IPS-15b (cell line): ENCODE results near the gene PTOV1.

ENCODE experiments used
- H3K27me3 ChIP-seq: one replicate; pipeline ENCODE4 v1.6.1; 2013; ENCODE audit warnings: low read length; ENCODE audit not compliant: control insufficient read depth, insufficient read depth
- H3K36me3 ChIP-seq: one replicate; pipeline ENCODE4 v1.6.1; 2013; ENCODE audit warnings: low read length; ENCODE audit not compliant: control insufficient read depth, insufficient read depth
- H3K4me1 ChIP-seq: one replicate; pipeline ENCODE4 v1.6.1; 2013; ENCODE audit warnings: mild to moderate bottlenecking, low read length; ENCODE audit not compliant: control insufficient read depth, insufficient read depth
- H3K4me3 ChIP-seq: one replicate; pipeline ENCODE4 v1.5.1; 2013; ENCODE audit warnings: low read depth, low read length
- H3K9ac ChIP-seq: one replicate; pipeline ENCODE4 v1.6.1; 2013; ENCODE audit warnings: low read depth, mild to moderate bottlenecking, low read length
- H3K9me3 ChIP-seq: one replicate; pipeline ENCODE4 v1.6.1; 2013; ENCODE audit warnings: mild to moderate bottlenecking, low read length; ENCODE audit not compliant: control insufficient read depth, insufficient read depth

Gene PTOV1

DNA sequence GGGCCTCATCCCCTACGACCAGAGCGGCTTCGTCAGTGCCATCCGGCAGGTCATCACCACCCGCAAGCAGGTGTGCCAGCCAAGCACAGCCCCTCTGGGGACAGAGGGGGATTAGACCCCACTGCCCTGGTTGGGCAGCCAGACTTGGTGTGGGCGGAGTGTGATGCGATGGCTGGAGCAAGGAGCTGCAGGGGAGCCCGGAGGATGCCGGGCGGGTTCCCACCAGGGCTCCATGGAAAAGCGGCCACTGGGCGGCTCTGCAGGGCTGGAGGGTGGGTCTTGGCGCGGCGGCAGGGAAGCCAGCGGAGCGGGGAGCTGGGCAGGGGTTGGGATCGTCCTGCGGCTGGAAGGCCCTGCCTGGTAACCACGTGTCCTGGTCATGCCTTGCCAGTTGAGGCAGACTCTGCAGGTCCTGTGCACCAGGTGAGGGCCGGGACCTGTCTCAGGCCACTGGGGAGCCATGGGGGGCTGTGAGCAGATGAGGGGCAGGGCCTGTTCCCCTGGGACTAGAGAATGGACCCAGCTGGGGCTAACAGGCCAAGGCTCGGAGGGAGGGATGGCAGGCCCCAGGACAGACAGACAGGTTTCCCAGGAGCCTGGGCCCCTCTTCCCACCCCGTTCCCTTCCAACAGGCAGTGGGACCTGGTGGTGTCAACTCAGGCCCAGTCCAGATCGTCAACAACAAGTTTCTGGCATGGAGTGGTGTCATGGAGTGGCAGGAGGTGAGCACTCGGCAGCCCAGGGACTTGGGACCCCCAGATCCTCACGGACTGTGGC lies 6.3 kb downstream of the PTOV1 start:
- Histone ChIP-seq H3K27me3 (no peaks in the 10 kb centered on the region), H3K9ac (no peak overlapping the region), H3K36me3 (peaks cover 65% of the 10 kb centered on the region), H3K4me3 (no peak overlapping the region), H3K4me1 (peaks cover 6% of the 10 kb centered on the region), H3K9me3 (no peaks in the 10 kb centered on the region)

DNA sequence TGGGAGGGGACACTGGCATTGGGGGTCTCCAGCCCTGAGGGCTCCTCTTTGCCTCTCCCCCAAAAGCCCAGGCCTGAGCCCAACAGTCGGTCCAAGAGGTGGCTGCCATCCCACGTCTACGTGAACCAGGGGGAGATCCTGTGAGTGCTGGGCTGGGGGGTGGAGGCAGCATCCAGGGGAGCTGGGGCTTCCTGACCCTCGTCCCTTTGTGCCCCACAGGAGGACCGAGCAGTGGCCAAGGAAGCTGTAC lies 6.8 kb downstream of the PTOV1 start:
- Histone ChIP-seq H3K36me3 (peaks cover 65% of the 10 kb centered on the region), H3K4me1 (peaks cover 4% of the 10 kb centered on the region), H3K27me3 (no peaks in the 10 kb centered on the region), H3K9me3 (no peaks in the 10 kb centered on the region), H3K9ac (no peak overlapping the region), H3K4me3 (no peak overlapping the region)

DNA sequence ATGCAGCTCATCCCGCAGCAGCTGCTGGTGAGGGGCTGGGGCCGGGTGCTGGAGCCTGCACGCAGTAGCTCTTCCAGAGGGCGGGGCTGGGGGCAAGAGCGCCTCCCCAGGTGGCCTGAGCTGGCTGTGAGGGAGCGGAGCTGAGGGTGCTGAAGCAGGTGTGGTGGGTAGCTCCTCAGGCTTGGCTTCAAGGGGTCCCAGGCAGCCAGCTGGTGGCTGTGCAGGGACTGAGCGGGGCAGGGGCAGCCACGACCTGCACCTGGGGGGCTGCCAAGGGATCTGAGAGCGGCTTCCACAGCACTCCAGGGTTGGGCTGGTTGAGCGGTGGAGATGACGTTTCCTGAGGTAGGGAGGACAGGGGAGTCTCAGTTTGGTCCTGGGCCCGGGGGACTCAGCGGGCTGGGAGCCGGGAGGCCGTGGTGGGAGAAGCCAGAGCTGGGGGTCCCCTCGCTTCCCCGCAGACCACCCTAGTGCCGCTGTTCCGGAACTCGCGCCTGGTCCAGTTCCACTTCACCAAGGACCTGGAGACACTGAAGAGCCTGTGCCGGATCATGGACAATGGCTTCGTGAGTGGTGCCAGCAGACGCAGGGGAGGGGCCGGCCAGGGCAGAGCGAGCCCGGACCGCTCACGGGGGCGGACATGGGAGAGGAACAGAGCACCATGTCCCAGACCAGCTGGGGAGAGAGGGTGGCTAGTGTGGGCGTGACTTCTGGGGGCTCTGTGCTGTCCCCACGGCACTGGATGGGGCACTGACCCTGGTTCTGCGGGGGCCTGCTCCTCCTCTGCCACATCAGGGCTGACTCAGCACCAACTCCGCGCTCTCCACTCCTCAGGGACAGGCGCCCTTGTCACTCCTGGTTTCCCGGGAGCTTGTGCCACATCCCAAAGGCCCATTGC lies 7.4 kb downstream of the PTOV1 start:
- peaks cover 69% of the 10 kb centered on the region for H3K36me3 ChIP-seq
- H3K4me1 ChIP-seq, result no peaks in the 10 kb centered on the region
- no peaks in the 10 kb centered on the region for H3K9me3 ChIP-seq
- no peaks in the 10 kb centered on the region for H3K27me3 ChIP-seq
- no peak overlapping the region for H3K4me3 ChIP-seq
- no peak overlapping the region for H3K9ac ChIP-seq

DNA sequence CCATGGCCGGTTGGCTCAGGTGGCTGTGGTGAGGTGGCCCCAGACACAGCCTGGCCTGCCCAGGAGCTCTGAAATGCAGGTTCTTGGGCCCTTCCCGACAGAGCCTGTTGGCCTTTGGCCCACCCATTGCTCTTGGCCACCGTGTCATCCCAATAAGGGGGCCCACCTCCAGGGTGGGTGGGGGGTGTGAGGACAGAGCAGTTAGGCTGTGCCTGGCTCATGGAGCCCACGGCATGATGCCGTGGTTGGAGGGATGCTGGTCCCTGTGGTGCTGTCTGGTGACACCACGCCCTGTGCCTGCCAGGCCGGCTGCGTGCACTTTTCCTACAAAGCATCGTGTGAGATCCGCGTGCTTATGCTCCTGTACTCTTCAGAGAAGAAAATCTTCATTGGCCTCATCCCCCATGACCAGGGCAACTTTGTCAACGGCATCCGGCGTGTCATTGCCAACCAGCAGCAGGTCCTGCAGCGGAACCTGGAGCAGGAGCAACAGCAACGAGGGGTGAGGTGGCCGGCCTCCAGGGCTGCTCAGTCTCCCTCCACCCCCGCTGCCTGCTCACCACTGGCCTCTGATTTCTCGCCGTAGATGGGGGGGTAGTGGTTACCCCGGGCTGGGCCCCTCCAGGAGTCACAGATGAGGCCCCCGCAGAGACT lies 8.8 kb downstream of the PTOV1 start:
- H3K4me3 ChIP-seq, result no peak overlapping the region
- H3K4me1 ChIP-seq, result peaks cover under 1% of the 10 kb centered on the region
- no peaks in the 10 kb centered on the region for H3K27me3 ChIP-seq
- H3K9me3 ChIP-seq, result no peaks in the 10 kb centered on the region
- no peak overlapping the region for H3K9ac ChIP-seq
- H3K36me3 ChIP-seq, result peaks cover 83% of the 10 kb centered on the region

DNA sequence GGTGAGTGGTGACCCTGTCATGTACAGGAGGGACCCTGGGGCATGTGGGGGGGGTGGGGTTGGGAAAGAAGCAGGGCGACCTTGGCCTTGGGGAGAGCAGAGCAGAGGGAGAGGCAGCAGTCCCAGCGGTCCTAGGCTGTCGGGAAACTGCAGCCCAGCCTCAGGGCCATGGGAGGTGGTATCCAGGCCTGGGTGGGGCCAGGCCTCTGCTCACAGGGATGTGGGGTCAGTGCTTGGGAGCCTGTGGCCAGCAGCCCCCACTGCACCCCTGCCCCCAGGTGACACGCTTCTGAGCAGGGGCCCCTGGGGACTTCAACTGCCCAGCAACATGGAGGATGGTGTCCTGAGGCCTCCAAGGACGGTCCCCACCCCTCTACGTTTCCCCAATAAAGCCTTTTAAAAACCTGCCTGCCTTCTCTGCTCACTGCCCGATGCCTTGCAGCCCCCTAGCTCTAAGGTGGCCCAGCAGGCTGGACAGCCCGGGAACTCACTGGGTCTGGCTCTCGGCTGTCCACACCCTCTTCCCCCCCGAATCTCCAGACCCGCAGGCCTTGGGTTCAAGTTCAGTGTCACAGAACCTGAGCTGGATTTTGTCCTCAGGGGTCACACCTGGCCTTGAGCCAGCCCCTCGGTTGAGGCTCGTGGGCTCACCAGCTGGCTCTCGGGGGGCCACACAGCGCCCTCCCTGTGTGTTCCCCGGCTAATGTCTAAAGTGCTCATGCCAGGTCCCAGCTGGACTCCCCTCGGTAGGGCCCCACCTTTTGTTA lies 9.6 kb downstream of the PTOV1 start:
- Histone ChIP-seq H3K36me3 (peaks cover 80% of the 10 kb centered on the region), H3K27me3 (no peaks in the 10 kb centered on the region), H3K9me3 (no peaks in the 10 kb centered on the region), H3K4me1 (peaks cover 4% of the 10 kb centered on the region), H3K9ac (peak overlapping the region; percentile 24), H3K4me3 (no peak overlapping the region)

GRCh38 chr19:49861107-49861506 lies 10.1 kb downstream of the PTOV1 start:
- H3K4me1 ChIP-seq, result peaks cover 4% of the 10 kb centered on the region
- peaks cover 75% of the 10 kb centered on the region for H3K36me3 ChIP-seq
- H3K4me3 ChIP-seq, result no peak overlapping the region
- H3K9me3 ChIP-seq, result no peaks in the 10 kb centered on the region
- H3K27me3 ChIP-seq, result no peaks in the 10 kb centered on the region
- H3K9ac ChIP-seq, result no peak overlapping the region

GRCh38 chr19:49861541-49862378 lies 10.8 kb downstream of the PTOV1 start:
- H3K36me3 ChIP-seq, result peaks cover 70% of the 10 kb centered on the region

DNA sequence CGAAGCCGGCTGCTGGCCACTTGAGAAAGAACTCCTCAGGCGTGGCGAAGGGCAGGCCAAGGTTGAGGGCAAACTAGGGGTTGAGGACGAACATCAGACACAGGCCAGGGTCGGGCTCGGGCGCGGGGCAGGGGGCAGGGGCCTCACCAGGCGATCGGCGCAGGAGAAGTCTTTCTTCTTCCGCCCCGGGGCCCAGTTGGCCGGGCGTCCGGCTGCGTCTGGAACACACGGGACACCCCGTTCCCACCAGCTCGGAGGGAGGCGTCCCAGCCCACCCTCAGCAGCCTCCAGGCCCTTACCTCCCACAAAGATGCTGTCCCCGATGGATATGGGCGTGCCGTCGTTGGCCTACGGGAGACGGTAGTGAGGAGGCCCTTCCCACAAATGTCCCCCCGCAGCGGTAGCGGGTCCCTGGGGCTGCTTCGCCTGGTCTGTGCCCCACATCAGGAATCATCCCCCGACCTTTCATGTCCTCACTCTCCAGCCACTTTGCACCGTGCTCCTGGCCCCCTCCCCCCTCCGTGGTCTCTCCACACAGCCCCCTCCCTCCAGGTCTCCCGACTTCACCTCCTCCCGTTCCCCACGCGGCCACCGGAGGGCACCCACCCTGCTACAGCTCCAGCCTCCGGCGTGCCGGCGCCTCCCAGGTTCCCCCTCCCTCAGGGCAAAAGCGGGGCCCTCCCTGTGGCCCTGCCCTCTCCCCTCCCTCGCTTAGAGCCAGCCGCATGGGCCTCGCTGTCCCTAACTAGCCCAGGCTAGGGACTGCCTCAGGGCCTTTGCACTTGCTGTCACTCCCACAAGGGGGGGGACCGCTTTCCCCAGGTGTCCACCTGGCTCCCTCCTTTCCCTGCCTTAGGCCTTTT lies 11.7 kb downstream of the PTOV1 start:
- Histone ChIP-seq H3K4me1 (peaks cover 4% of the 10 kb centered on the region), H3K36me3 (peaks cover 62% of the 10 kb centered on the region)

More at GRCh38 chr19:49861541-49862378, 10.8 kb downstream of the PTOV1 start:
- Histone ChIP-seq H3K9me3 (no peaks in the 10 kb centered on the region), H3K27me3 (no peaks in the 10 kb centered on the region), H3K4me3 (no peak overlapping the region), H3K4me1 (peaks cover 4% of the 10 kb centered on the region), H3K9ac (no peak overlapping the region)

DNA sequence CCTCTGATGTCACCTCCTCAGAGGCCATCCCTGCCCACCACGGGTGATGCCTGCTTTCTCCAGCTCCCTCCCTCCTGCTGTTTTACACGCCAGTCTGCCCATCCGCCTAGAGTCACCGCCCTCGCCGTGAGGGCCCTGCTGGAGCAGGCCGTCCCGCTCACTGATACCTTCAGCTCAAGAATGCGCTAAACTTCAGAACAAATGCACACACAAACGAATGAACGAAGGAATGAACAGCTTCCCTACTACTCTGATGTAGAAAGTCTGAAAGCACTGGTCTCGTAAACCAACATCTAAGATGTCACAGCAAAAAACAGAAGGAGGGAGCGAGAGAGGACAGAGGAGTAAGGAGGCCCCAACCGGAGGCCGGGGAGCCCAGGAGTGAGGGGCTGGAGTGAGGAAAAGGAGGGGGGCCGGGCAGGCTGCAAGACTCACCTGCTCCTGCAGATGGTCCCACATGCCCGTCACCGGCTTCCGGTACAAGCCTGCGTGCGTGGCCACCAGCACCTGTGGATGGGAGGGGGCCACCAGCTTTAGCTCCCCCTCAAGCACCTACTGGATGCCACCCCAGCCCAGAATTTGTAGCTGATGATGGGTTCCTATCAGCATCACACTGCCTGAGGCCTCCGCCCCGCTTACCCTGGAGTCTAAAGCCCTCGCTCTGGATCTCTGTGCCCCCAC lies 12.4 kb downstream of the PTOV1 start:
- Histone ChIP-seq H3K9ac (no peak overlapping the region), H3K4me3 (no peak overlapping the region), H3K9me3 (no peaks in the 10 kb centered on the region), H3K27me3 (no peaks in the 10 kb centered on the region), H3K36me3 (peaks cover 54% of the 10 kb centered on the region), H3K4me1 (peaks cover 4% of the 10 kb centered on the region)

More for the DNA sequence above, 11.7 kb downstream of the PTOV1 start:
- H3K4me3 ChIP-seq, result no peak overlapping the region
- H3K9ac ChIP-seq, result no peak overlapping the region
- H3K27me3 ChIP-seq, result no peaks in the 10 kb centered on the region
- H3K9me3 ChIP-seq, result no peaks in the 10 kb centered on the region

DNA sequence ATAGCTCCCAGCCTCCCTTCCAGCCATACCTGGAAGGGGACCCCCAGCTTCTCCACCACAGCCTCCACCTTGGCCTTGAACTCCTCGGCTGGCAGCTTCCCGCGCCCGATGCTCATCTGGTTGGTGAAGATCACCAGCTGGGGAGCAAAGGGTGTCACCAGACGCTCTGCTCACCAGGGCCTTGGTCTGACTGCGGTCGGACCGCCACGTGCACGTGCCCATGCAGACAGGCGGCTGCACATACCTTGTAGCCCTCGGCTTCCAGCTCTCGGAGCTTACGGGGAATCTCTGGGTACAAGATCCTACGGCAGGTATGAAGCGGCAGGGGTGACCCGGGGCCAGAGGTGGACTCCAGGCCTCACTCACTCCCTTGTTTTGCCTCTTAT lies 13.0 kb downstream of the PTOV1 start:
- no peak overlapping the region for H3K9ac ChIP-seq
- H3K9me3 ChIP-seq, result no peaks in the 10 kb centered on the region
- H3K27me3 ChIP-seq, result no peaks in the 10 kb centered on the region
- H3K4me3 ChIP-seq, result no peak overlapping the region
- peaks cover 4% of the 10 kb centered on the region for H3K4me1 ChIP-seq
- H3K36me3 ChIP-seq, result peaks cover 49% of the 10 kb centered on the region
